T-cell (primary cell): ENCODE measurements around the gene YJEFN3. TPM values are rescaled to one million over a fixed set of nuclear protein-coding genes. Genes with fewer than 3 reads are reported as not detected.
A peak's percentile ranks its signal among the peaks of the same experiment; 100 is the strongest.

Source experiments
- ATAC-seq, 4 experiments: fragments of 200-7000 bp in 3 of 4; fragments of 150-1000 bp in 1 of 4; cut with Tn5 transposase; replicated peaks in 1 of 4; 1 replicate in 3 of 4; 2 replicates in 1 of 4; pipeline ENCODE4 v1.10.0; 2021; ENCODE audit warnings: moderate library complexity in 3 of 4, mild to moderate bottlenecking in 2 of 4, moderate number of reproducible peaks in 1 of 4
- CTCF ChIA-PET, 2 donors: fragments of 300-600 bp; sonication (Branson Sonifier 250); formaldehyde crosslinking; loops; one replicate each; lab custom pipeline; 2022; ENCODE audit warnings: antibody characterized with exemption in 2 of 2; lab: Charles Lee
- POLR2A ChIA-PET, 2 donors: fragments of 300-600 bp; sonication (Branson Sonifier 250); formaldehyde crosslinking; loops; one replicate each; lab custom pipeline; 2022; ENCODE audit warnings: antibody characterized with exemption in 2 of 2; lab: Charles Lee
- DNase-seq, 35 experiments: peaks; one replicate each; pipeline versions ENCODE4 v3.0.0 to v3.0.0-alpha.2; 2013 to 2023
- H3K27ac ChIP-seq: one replicate; pipeline ENCODE4 v1.5.1; 2013; ENCODE audit warnings: low read length
- H3K27me3 ChIP-seq, 2 experiments: replicated peaks in 1 of 2; 1 replicate in 1 of 2; 2 replicates in 1 of 2; pipeline versions ENCODE4 v1.6.1 to v1.7.0; 2013; ENCODE audit warnings: low read length in 1 of 2, mixed read lengths in 1 of 2; ENCODE audit not compliant: control insufficient read depth in 2 of 2, insufficient read depth in 2 of 2; ENCODE audit errors: extremely low read depth in 1 of 2
- H3K36me3 ChIP-seq, 2 donors: 1 replicate in 1 of 2; 2 replicates in 1 of 2; pipeline versions ENCODE4 v1.6.1 to v1.7.0; 2013; ENCODE audit warnings: low read length in 1 of 2; ENCODE audit not compliant: control insufficient read depth in 2 of 2, insufficient read depth in 1 of 2; ENCODE audit errors: extremely low read depth in 1 of 2
- H3K4me1 ChIP-seq, 2 experiments: 1 replicate in 1 of 2; 2 replicates in 1 of 2; pipeline versions ENCODE4 v1.6.1 to v1.7.0; 2013; ENCODE audit warnings: low read length in 2 of 2, mixed read lengths in 1 of 2; ENCODE audit not compliant: insufficient read depth in 2 of 2, control insufficient read depth in 1 of 2; ENCODE audit errors: extremely low read depth in 1 of 2
- H3K4me3 ChIP-seq, 2 donors: 1 replicate in 1 of 2; 2 replicates in 1 of 2; pipeline versions ENCODE4 v1.5.1 to v1.7.0; 2013; ENCODE audit warnings: mild to moderate bottlenecking in 2 of 2, low read length in 1 of 2, moderate library complexity in 1 of 2; ENCODE audit not compliant: control insufficient read depth in 1 of 2; ENCODE audit errors: extremely low read depth in 1 of 2
- H3K9me3 ChIP-seq: 2 replicates; pipeline ENCODE4 v1.7.0; 2013
- H3K27ac Mint-ChIP-seq, 2 donors: one replicate each; pipeline ENCODE4 v1.8.0; 2020 to 2021; ENCODE audit warnings: mild to moderate bottlenecking in 2 of 2, mixed read lengths in 2 of 2
- H3K27me3 Mint-ChIP-seq, 2 donors: one replicate each; pipeline ENCODE4 v1.8.0; 2021 to 2022; ENCODE audit warnings: mixed read lengths in 2 of 2
- H3K36me3 Mint-ChIP-seq: one replicate; pipeline ENCODE4 v1.8.0; 2021; ENCODE audit warnings: mixed read lengths
- H3K4me1 Mint-ChIP-seq, 3 donors: one replicate each; pipeline ENCODE4 v1.8.0; 2020 to 2022; ENCODE audit warnings: mixed read lengths in 3 of 3, mild to moderate bottlenecking in 1 of 3
- H3K4me3 Mint-ChIP-seq, 3 donors: one replicate each; pipeline ENCODE4 v1.8.0; 2020 to 2022; ENCODE audit warnings: mild to moderate bottlenecking in 3 of 3, mixed read lengths in 3 of 3, moderate library complexity in 3 of 3
- H3K9me3 Mint-ChIP-seq, 3 donors: one replicate each; pipeline ENCODE4 v1.8.0; 2020 to 2022; ENCODE audit warnings: mixed read lengths in 3 of 3
- WGBS: methylation state at CpG from one replicate; pipeline ENCODE4 v1.1.5; 2013; ENCODE audit warnings: missing lambda C conversion rate; ENCODE audit not compliant: insufficient coverage; 5-methylcytosine and 5-hydroxymethylcytosine counted together
- total RNA-seq, 35 experiments: library from RNA in 6 of 35; stranded (reverse) in 6 of 35; fragments of 120-200 nt in 1 of 35; gene quantifications; one replicate each; pipeline versions ENCODE4 v1.2.1 to v1.2.4 and lab custom pipeline; 2013 to 2026

YJEFN3 gene
- total RNA-seq, 5 donors from 2014 or later (not counting 1 experiment from before 2014, with no cell fraction given) = 5.4 to 14.2 (median 12.5) TPM

DNA sequence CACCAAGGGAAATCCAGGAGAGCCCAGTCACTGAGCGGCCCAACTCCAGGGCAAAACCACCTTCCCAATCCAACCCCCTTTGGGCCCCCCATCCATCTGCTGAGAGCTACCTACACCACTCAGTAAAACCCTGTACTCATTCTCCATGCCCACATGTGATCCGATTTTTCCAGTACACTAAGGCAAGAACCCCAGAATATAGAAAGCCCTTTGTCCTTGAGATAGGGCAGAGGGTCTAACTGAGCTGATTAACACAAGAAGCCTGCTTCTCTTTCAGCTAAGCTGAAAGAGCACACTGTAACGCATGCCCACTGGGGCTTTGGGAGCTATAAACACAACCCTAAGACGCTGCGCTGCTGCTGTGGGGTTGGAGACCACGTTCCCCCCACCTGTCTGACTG is 53.8 kb downstream of the YJEFN3 start:
- ChIA-PET POLR2A (no interaction called here), CTCF (no interaction called here)
- peak in 1 of 4 experiments; percentile 16 for ATAC-seq
- no peak overlapping the region for H3K27ac ChIP-seq
- no peaks in the 10 kb centered on the region for H3K9me3 Mint-ChIP-seq
- no peak overlapping the region for H3K4me3 ChIP-seq
- peaks cover 0 to 12% of the 10 kb centered on the region in 2 experiments for H3K4me1 ChIP-seq
- peak overlapping the region in 1 of 2 donors; percentile 28 for H3K27ac Mint-ChIP-seq
- no peaks in the 10 kb centered on the region for H3K27me3 ChIP-seq
- WGBS = no CpG with 5 or more reads among the region's 6 CpGs
- H3K27me3 Mint-ChIP-seq = no peaks in the 10 kb centered on the region
- no peak for DNase-seq
- no peaks in the 10 kb centered on the region for H3K36me3 ChIP-seq
- no peak overlapping the region for H3K4me3 Mint-ChIP-seq
- peaks cover 19 to 23% (median 19%) of the 10 kb centered on the region in 3 donors for H3K4me1 Mint-ChIP-seq
- H3K9me3 ChIP-seq = no peaks in the 10 kb centered on the region
- peaks cover 8% of the 10 kb centered on the region for H3K36me3 Mint-ChIP-seq

DNA sequence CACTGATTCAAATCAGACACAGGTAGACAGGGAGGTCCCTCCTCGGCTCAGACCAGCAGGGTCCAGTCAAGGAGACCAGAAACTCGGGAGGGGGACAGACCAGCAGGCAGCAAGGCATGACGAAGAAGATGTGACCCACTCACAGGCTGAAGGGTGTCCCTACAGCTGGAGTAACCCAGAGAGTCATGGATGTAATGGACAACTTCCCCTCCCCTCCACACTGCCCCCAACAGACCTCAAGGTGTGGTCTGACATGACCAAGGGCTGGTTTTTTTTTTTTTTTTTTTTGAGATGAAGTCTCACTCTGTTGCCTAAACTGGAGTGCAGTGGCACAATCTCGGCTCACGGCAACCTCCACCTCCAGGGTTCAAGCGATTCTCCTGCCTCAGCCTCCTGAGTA is 55.6 kb downstream of the YJEFN3 start:
- Histone ChIP-seq H3K4me3 (no peak overlapping the region), H3K27me3 (no peaks in the 10 kb centered on the region), H3K27ac (no peak overlapping the region), H3K9me3 (no peaks in the 10 kb centered on the region), H3K36me3 (no peaks in the 10 kb centered on the region), H3K4me1 (peaks cover 0 to 22% of the 10 kb centered on the region in 2 experiments)
- ChIA-PET POLR2A (no interaction called here), CTCF (no interaction called here)
- H3K9me3 Mint-ChIP-seq = no peaks in the 10 kb centered on the region
- peaks cover 13% of the 10 kb centered on the region for H3K36me3 Mint-ChIP-seq
- DNase-seq (no peak), ATAC-seq (no peak)
- no peak overlapping the region for H3K27ac Mint-ChIP-seq
- H3K4me3 Mint-ChIP-seq = no peak overlapping the region
- 100% methylated on average over 2 of the region's 6 CpGs for WGBS
- no peaks in the 10 kb centered on the region for H3K27me3 Mint-ChIP-seq
- peaks cover 34 to 37% (median 34%) of the 10 kb centered on the region in 3 donors for H3K4me1 Mint-ChIP-seq

Other genes starting within 250 kb of the YJEFN3 start
- 10 to 100 TPM; 59.5 to 89.8 (median 87.4) TPM for gene SUGP1, start 208.4 kb upstream of the YJEFN3 start, total RNA-seq
- gene MAU2, start 208.1 kb upstream of the YJEFN3 start, total RNA-seq = 100 to 1,000 TPM; 143 to 159 (median 150) TPM
- gene GATAD2A, start 123.2 kb upstream of the YJEFN3 start, total RNA-seq = 100 to 1,000 TPM; 114 to 144 (median 133) TPM
- gene TSSK6, start 13.4 kb upstream of the YJEFN3 start, total RNA-seq = 10 to 100 TPM in 3 of 5 donors, 1 to 10 TPM in 2; 3.9 to 13.0 (median 11.0) TPM
- gene NDUFA13, start 12.7 kb upstream of the YJEFN3 start, total RNA-seq = 100 to 1,000 TPM; 188 to 235 (median 233) TPM
- gene CILP2, start 9.4 kb downstream of the YJEFN3 start, total RNA-seq = 1 to 10 TPM in 1 of 5 donors, under 1 TPM in 4; 0.23 to 1.3 (median 0.41) TPM
- 10 to 100 TPM; 40.9 to 48.3 (median 42.7) TPM for gene PBX4, start 89.8 kb downstream of the YJEFN3 start, total RNA-seq
- gene LPAR2, start 99.3 kb downstream of the YJEFN3 start, total RNA-seq = 100 to 1,000 TPM in 1 of 5 donors, 10 to 100 TPM in 4; 78.3 to 106 (median 82.4) TPM
- 100 to 1,000 TPM in 4 of 5 donors, 10 to 100 TPM in 1; 99.5 to 148 (median 133) TPM for gene GMIP, start 114.7 kb downstream of the YJEFN3 start, total RNA-seq
- gene ATP13A1, start 134.8 kb downstream of the YJEFN3 start, total RNA-seq = 100 to 1,000 TPM in 3 of 5 donors, 10 to 100 TPM in 2; 80.4 to 170 (median 156) TPM
- gene ZNF101, start 139.9 kb downstream of the YJEFN3 start, total RNA-seq = 100 to 1,000 TPM in 3 of 5 donors, 10 to 100 TPM in 2; 66.2 to 180 (median 164) TPM
- 10 to 100 TPM; 19.4 to 27.7 (median 21.7) TPM for gene ZNF14, start 204.2 kb downstream of the YJEFN3 start, total RNA-seq